OCI-LY1 (cell line): Measurements from ENCODE around the gene GPR107.

Source experiments
- H2AFZ ChIP-seq: fragments of 200-600 bp; sonication (generic), shearing (Covaris generic); 2 replicates; pipeline ENCODE4 v1.6.0; 2014; ENCODE audit warnings: antibody characterized with exemption, mild to moderate bottlenecking, low read length
- H3F3A ChIP-seq: fragments of 200-600 bp; sonication (generic), shearing (Covaris generic); 2 replicates; pipeline ENCODE4 v1.6.0; 2014; ENCODE audit warnings: mild to moderate bottlenecking, antibody characterized with exemption, low read length, moderate library complexity; ENCODE audit not compliant: insufficient read depth
- H3K27ac ChIP-seq: fragments of 200-600 bp; sonication (generic); 2 replicates; pipeline ENCODE4 v1.5.1; 2014; ENCODE audit warnings: low read length, mixed run types, mild to moderate bottlenecking, low read depth; ENCODE audit not compliant: poor library complexity, severe bottlenecking
- H3K27me3 ChIP-seq: fragments of 200-600 bp; sonication (generic); 2 replicates; pipeline ENCODE4 v1.6.0; 2014; ENCODE audit warnings: antibody characterized with exemption, mild to moderate bottlenecking, low read length, moderate library complexity; ENCODE audit not compliant: insufficient read depth
- H3K36me3 ChIP-seq: fragments of 200-600 bp; sonication (generic); 2 replicates; pipeline ENCODE4 v1.6.1; 2014; ENCODE audit warnings: mild to moderate bottlenecking, antibody characterized with exemption, low read length, moderate library complexity, mixed read lengths; ENCODE audit not compliant: insufficient read depth
- H3K4me1 ChIP-seq: fragments of 200-600 bp; sonication (generic); 2 replicates; pipeline ENCODE4 v1.5.1; 2014; ENCODE audit warnings: mild to moderate bottlenecking, low read length, moderate library complexity; ENCODE audit not compliant: insufficient read depth, severe bottlenecking
- H3K4me2 ChIP-seq: fragments of 200-600 bp; sonication (generic), shearing (Covaris generic); 2 replicates; pipeline ENCODE4 v1.6.1; 2014; ENCODE audit warnings: low read length
- H3K4me3 ChIP-seq: fragments of 200-600 bp; sonication (generic); 2 replicates; pipeline ENCODE4 v1.5.1; 2014; ENCODE audit warnings: low read length, low read depth, mild to moderate bottlenecking, mixed read lengths; ENCODE audit not compliant: poor library complexity, severe bottlenecking
- H3K79me2 ChIP-seq: fragments of 200-600 bp; shearing (Covaris generic); 2 replicates; pipeline ENCODE4 v1.6.1; 2016; ENCODE audit warnings: mixed run types, low read length, mixed read lengths; ENCODE audit not compliant: insufficient read depth
- H3K9ac ChIP-seq: fragments of 200-600 bp; sonication (generic), shearing (Covaris generic); 2 replicates; pipeline ENCODE4 v1.6.1; 2014; ENCODE audit warnings: mild to moderate bottlenecking, low read length, mixed read lengths
- H3K9me2 ChIP-seq: fragments of 200-600 bp; sonication (generic), shearing (Covaris generic); 2 replicates; pipeline ENCODE4 v1.6.1; 2014; ENCODE audit warnings: low read depth, mild to moderate bottlenecking, low read length, mixed read lengths
- H3K9me3 ChIP-seq: fragments of 200-600 bp; shearing (Covaris generic); 2 replicates; pipeline ENCODE4 v1.6.1; 2014; ENCODE audit warnings: low read length, mixed read lengths
- H4K20me1 ChIP-seq: fragments of 200-600 bp; sonication (generic), shearing (Covaris generic); 2 replicates; pipeline ENCODE4 v1.6.0; 2016; ENCODE audit warnings: mild to moderate bottlenecking, low read length; ENCODE audit not compliant: insufficient read depth
- EZH2 ChIP-seq: fragments of 200-600 bp; sonication (generic), shearing (Covaris generic); IDR thresholded peaks from 2 replicates; pipeline ENCODE4 v1.8.0; 2017; ENCODE audit warnings: borderline replicate concordance, mixed run types, mild to moderate bottlenecking, antibody characterized with exemption, low read length, moderate library complexity, mixed read lengths
- TF ChIP-seq, protein P1 (sequence below): fragments of 200-600 bp; sonication (generic), shearing (Covaris generic); IDR thresholded peaks from 2 replicates; pipeline ENCODE4 v1.5.1; 2017; ENCODE audit warnings: mild to moderate bottlenecking, antibody characterized with exemption, low read length, moderate library complexity, mixed read lengths

GPR107 gene

DNA sequence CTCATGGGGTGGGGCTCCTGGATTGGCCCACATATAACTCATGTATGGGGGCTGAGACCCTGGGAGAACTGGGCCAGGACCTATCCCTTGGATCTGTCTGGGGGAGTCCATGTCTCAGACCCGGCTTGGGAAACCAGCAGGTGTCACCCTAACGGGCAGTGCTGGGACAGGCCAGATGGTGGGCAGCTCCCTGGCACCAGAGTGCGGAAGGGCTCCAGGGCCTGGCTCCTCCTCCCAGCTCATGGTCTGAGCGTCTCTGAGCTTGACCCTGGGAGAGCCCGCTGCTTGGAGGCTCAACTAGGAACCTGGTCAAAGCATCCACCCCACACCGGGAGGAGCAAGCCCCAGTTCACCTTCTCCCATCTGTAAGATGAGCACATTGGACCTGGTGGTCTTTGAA, 103.0 kb downstream of the GPR107 start:
- Histone ChIP-seq H3K4me2 (no peak overlapping the region), H3K27ac (no peak overlapping the region), H3K4me3 (no peak overlapping the region), H2AFZ (no peak overlapping the region), H3K36me3 (no peaks in the 10 kb centered on the region), H3K9ac (no peak overlapping the region), H3K9me3 (no peaks in the 10 kb centered on the region), H3F3A (no peaks in the 10 kb centered on the region), H3K9me2 (no peaks in the 10 kb centered on the region), H3K4me1 (no peaks in the 10 kb centered on the region), H3K79me2 (no peaks in the 10 kb centered on the region), H4K20me1 (no peaks in the 10 kb centered on the region), H3K27me3 (0 out of 2 replicates have a peak, but pooled peaks cover 3% of the 10 kb centered on the region)
- TF ChIP-seq, protein P1, sequence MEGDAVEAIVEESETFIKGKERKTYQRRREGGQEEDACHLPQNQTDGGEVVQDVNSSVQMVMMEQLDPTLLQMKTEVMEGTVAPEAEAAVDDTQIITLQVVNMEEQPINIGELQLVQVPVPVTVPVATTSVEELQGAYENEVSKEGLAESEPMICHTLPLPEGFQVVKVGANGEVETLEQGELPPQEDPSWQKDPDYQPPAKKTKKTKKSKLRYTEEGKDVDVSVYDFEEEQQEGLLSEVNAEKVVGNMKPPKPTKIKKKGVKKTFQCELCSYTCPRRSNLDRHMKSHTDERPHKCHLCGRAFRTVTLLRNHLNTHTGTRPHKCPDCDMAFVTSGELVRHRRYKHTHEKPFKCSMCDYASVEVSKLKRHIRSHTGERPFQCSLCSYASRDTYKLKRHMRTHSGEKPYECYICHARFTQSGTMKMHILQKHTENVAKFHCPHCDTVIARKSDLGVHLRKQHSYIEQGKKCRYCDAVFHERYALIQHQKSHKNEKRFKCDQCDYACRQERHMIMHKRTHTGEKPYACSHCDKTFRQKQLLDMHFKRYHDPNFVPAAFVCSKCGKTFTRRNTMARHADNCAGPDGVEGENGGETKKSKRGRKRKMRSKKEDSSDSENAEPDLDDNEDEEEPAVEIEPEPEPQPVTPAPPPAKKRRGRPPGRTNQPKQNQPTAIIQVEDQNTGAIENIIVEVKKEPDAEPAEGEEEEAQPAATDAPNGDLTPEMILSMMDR, result no peak
- TF ChIP-seq EZH2, result no peak

DNA sequence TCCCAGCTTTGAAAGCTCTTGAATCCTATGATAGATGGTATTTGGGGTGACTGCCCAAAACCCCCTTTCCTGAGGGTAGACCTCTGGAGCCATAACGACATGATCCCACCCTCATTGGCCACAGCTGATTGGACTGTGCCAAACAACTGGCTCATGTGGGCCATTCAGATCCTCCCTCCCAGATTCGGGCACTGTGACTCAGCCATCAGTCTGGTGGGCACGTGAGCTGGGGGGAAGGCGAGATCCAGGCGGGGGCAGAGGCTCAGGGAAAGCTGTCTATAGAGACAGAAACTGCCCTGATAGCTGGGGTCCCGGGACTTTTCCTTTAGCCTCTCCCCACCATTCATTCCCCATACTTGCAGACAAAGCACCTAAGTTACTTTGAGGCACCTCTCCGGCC, 103.4 kb downstream of the GPR107 start:
- H3K4me3 ChIP-seq, result no peak overlapping the region
- H3K4me2 ChIP-seq, result no peak overlapping the region
- TF ChIP-seq, protein P1, result no peak
- TF ChIP-seq EZH2, result no peak
- H3K4me1 ChIP-seq, result no peaks in the 10 kb centered on the region
- H3K27me3 ChIP-seq, result 0 out of 2 replicates have a peak, but pooled peaks cover 3% of the 10 kb centered on the region
- H3F3A ChIP-seq, result no peaks in the 10 kb centered on the region
- no peaks in the 10 kb centered on the region for H4K20me1 ChIP-seq
- no peak overlapping the region for H3K27ac ChIP-seq
- no peaks in the 10 kb centered on the region for H3K36me3 ChIP-seq
- H3K9ac ChIP-seq, result no peak overlapping the region
- H2AFZ ChIP-seq, result no peak overlapping the region
- no peaks in the 10 kb centered on the region for H3K9me3 ChIP-seq
- H3K79me2 ChIP-seq, result no peaks in the 10 kb centered on the region
- H3K9me2 ChIP-seq, result no peaks in the 10 kb centered on the region

DNA sequence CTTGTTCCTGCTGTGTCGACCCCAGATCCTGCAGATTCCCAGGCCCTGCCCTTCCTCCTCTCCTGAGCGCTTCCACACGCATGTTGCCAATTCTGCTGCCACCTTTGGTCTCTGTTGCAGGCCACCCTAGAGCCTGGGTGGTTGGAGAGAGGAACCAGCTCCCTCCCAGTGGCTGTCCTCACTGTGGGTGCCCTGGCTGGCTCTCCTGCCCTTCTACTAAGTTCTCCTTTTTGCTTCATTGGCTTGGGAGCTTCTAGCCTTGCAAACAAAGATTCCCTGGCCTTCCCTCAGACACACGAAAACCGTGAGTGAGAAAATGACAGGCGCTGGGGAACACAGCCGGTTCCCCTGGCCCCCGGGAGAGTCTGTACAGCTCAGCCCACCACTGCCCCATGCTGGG, 104.3 kb downstream of the GPR107 start:
- Histone ChIP-seq H3K36me3 (no peaks in the 10 kb centered on the region), H3F3A (no peaks in the 10 kb centered on the region), H4K20me1 (no peaks in the 10 kb centered on the region), H3K4me3 (no peak overlapping the region), H2AFZ (no peak overlapping the region), H3K9me2 (no peaks in the 10 kb centered on the region), H3K4me1 (no peaks in the 10 kb centered on the region), H3K4me2 (no peak overlapping the region), H3K27ac (no peak overlapping the region), H3K9me3 (no peaks in the 10 kb centered on the region), H3K9ac (no peak overlapping the region), H3K79me2 (no peaks in the 10 kb centered on the region), H3K27me3 (0 out of 2 replicates have a peak, but pooled peaks cover 3% of the 10 kb centered on the region)
- TF ChIP-seq, protein P1, result no peak
- no peak for TF ChIP-seq EZH2
